AG09319 (cell line): ENCODE data around the gene PLK5.

Experiments
- DNase-seq: peaks from one replicate; pipeline ENCODE4 v3.0.0-alpha.2; 2010; ENCODE audit warnings: low read depth; ENCODE audit errors: extremely low read depth
- CTCF ChIP-seq: IDR thresholded peaks from 2 replicates; pipeline ENCODE4 v1.5.1; 2011; ENCODE audit warnings: low read depth, mild to moderate bottlenecking, inconsistent platforms, low read length, moderate library complexity

The PLK5 gene

DNA sequence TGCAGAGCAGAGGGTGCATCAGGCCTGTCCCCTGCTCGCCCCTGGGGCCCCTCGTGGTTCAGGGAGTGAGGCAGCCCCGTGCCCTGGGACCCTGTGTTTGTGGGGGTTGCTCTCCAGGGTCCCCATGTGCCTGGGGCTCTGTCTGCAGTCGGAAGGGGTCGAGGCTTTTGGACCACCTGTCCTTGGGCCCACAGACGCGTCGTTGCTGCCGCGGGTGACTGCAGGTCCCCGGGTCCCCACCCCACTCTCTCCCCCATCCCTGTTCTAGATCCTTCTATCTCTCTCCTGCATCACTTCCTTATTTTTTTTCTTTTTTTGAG, 35.6 kb upstream of the PLK5 start:
- no peak for DNase-seq
- TF ChIP-seq CTCF: no peak

DNA sequence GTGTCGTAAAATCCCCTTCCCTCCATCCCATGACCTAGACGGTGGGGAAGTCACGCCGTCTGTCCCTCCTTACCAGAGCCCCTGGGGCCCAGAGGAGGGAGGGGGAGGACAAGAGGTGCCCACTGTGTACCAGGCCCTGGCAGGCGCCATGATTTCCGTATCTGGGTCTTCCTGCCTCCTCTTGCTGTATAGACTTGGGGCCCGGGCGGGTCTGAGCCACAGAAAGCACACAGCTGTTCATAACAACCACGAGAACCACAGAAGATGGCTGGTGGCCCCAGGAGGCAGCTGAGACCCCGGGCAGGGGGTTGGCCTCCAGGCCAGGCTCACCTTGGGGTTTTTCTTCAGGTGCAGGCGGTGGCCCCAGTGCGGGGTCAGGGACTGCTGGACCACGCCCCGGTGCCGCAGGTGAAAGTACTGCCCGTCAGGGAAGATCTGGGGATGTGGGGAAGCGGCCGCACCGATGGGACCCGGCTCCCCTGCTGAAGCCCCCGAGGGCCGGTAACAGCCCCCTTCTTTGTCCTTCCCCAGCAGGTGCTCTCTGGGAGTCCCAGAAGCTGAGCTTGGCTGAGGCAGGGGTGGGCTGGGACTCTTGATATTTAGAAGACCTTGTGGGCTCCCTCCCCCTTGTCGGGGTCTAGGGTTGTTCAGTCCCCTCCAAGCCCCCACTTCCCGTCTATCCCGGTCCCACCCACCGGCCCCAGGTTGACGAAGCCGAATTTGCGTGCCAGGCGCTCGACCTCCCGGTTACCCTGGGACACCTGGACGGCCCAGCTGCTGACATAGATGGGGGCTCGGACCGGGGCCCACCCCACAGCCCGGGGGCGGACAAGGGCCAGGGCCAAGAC, 34.2 kb upstream of the PLK5 start:
- DNase-seq: no peak
- TF ChIP-seq CTCF: no peak

- DNase-seq: peak; percentile 98
- no peak for TF ChIP-seq CTCF
These were observed 33.4 kb upstream of the PLK5 start, which contains the start of gene PCSK4 for GRCh38 chr19:1490311-1491113. PCSK4 (minus strand) TSS chr19:1490350; CDS start chr19:1490346, 4 bp downstream.

DNA sequence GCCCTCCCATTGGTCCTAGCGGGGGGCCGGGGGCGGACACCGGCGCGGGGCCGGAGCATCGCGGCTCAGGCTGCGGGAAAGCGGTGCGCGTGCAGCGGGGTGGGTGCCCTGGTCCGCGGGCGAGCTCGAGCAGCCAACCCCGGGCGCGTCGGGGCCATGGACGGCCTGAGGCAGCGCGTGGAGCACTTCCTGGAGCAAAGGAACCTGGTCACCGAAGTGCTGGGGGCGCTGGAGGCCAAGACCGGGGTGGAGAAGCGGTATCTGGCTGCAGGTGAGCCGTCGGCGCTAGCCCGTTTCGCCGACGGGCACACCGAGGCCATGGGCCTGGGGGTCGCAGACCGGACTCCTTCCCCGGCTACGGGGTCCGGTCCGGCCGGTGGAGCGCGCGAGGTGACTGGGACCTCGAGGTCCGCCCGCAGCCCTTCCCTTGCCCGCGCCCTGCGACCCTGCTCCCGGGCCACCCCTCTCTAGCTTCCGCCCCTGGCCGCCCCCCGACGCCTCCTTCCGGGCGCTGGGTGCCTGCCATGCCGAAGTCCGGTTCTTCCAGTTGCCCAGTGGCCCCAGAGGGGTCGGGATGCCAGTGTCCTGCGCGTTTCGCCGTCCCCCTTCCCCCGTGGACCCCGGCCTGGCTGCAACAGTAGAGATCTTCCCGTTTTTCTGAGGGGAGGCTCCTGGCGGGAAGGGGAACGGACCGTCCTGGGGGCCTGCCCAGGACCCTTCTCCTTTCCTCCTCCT, 32.6 kb upstream of the PLK5 start, which contains the start of gene REEP6:
Gene REEP6, plus strand, starts transcription at position 68 of the 735 bp plus-strand sequence. Its CDS starts 89 bp downstream, at position 157.
- DNase-seq: no peak
- TF ChIP-seq CTCF: no peak

GRCh38 chr19:1491849-1492170, 32.1 kb upstream of the PLK5 start:
- DNase-seq: no peak
- no peak for TF ChIP-seq CTCF

- no peak for TF ChIP-seq CTCF
- no peak for DNase-seq
These were observed 31.3 kb upstream of the PLK5 start for GRCh38 chr19:1492474-1493006.
